Panc1 (cell line): ENCODE data around the gene ALDH1B1. TPM values are rescaled to one million over a fixed set of nuclear protein-coding genes. Genes with fewer than 3 reads are reported as not detected.

ENCODE experiments used
- ATAC-seq: fragments of 200-7000 bp; cut with Tn5 transposase; 2 replicates; pipeline ENCODE4 v1.9.1; 2020; ENCODE audit warnings: mild to moderate bottlenecking, moderate library complexity
- BruUV-seq: library from RNA; stranded (reverse); fragments of 400-500 nt; replicated peaks from 2 replicates; lab custom pipeline; 2021; lab: Mats Ljungman, UMichigan
- CTCF ChIA-PET: fragments of 300-600 bp; sonication (Branson Sonifier 250); formaldehyde crosslinking; loops from one replicate; lab custom pipeline; 2022; ENCODE audit warnings: antibody characterized with exemption; lab: Charles Lee
- POLR2A ChIA-PET: fragments of 300-600 bp; sonication (Branson Sonifier 250); formaldehyde crosslinking; loops from one replicate; lab custom pipeline; 2022; ENCODE audit warnings: antibody characterized with exemption; lab: Charles Lee
- DNase-seq: peaks from one replicate; pipeline ENCODE4 v3.0.0-alpha.2; 2010; ENCODE audit warnings: low read depth, low spot score
- H3K27ac ChIP-seq: 2 replicates; pipeline ENCODE4 v1.5.1; 2011; ENCODE audit warnings: mild to moderate bottlenecking, low read length, inconsistent platforms
- H3K27me3 ChIP-seq: fragments of 200-500 bp; sonication (Bioruptor generic); 2 replicates; pipeline ENCODE4 v1.6.0; 2014; ENCODE audit warnings: low read length, inconsistent platforms; ENCODE audit not compliant: control insufficient read depth, insufficient read depth
- H3K36me3 ChIP-seq: fragments of 200-500 bp; sonication (Bioruptor generic); 2 replicates; pipeline ENCODE4 v1.5.1; 2014; ENCODE audit warnings: inconsistent platforms, mild to moderate bottlenecking, low read length, moderate library complexity; ENCODE audit not compliant: control insufficient read depth, insufficient read depth
- H3K4me1 ChIP-seq: 2 replicates; pipeline ENCODE4 v1.5.1; 2011; ENCODE audit warnings: inconsistent platforms, mild to moderate bottlenecking, low read length, moderate library complexity; ENCODE audit not compliant: control insufficient read depth, insufficient read depth
- H3K4me3 ChIP-seq, 2 experiments: 2 replicates each; pipeline ENCODE4 v1.5.1; 2011 to 2012; ENCODE audit warnings: low read depth in 2 of 2, low read length in 2 of 2, mild to moderate bottlenecking in 2 of 2, inconsistent platforms in 1 of 2, moderate library complexity in 1 of 2
- H3K9me3 ChIP-seq: fragments of 200-500 bp; sonication (Bioruptor generic); 2 replicates; pipeline ENCODE4 v1.5.1; 2014; ENCODE audit warnings: low read depth, mild to moderate bottlenecking, inconsistent platforms, low read length, moderate library complexity; ENCODE audit not compliant: control insufficient read depth, insufficient read depth
- CTCF ChIP-seq: fragments of 450-650 bp; IDR thresholded peaks from 2 replicates; pipeline ENCODE4 v1.5.1; 2017; ENCODE audit warnings: mild to moderate bottlenecking
- POLR2AphosphoS5 ChIP-seq: IDR thresholded peaks from 2 replicates; pipeline ENCODE4 v1.6.1; 2012; ENCODE audit warnings: mild to moderate bottlenecking, low read depth, low read length, moderate library complexity
- REST ChIP-seq, 2 experiments: IDR thresholded peaks; 2 replicates each; pipeline ENCODE4 v1.6.1; 2011 to 2012; ENCODE audit warnings: low read depth in 2 of 2, control low read depth in 1 of 2, low read length in 1 of 2, mild to moderate bottlenecking in 1 of 2, moderate library complexity in 1 of 2; ENCODE audit not compliant: insufficient read depth in 1 of 2
- SIN3A ChIP-seq: IDR thresholded peaks from 2 replicates; pipeline ENCODE4 v1.6.1; 2012; ENCODE audit warnings: low read depth, mild to moderate bottlenecking, low read length, moderate library complexity, borderline replicate concordance; ENCODE audit not compliant: insufficient read depth
- TCF7L2 ChIP-seq: IDR thresholded peaks from 2 replicates; pipeline ENCODE4 v1.6.1; 2011; ENCODE audit warnings: mild to moderate bottlenecking, low read depth, low read length, inconsistent platforms
- in situ Hi-C: cut with HindIII; loops from 2 replicates; pipeline ENCODE4 v1.10.0; 2016; ENCODE audit warnings: low sequenced_read_pairs, low pct_unique_long_range_greater_than_20kb
- intact Hi-C: fragments of 100-400 bp; cut with micrococcal nuclease; formaldehyde crosslinking; loops from one replicate; pipeline ENCODE4 v1.10.0; 2022; ENCODE audit not compliant: unreplicated experiment
- total RNA-seq: library from RNA; stranded (reverse); gene quantifications from one replicate; pipeline ENCODE4 v1.2.1, GENCODE V29; 2021; ENCODE audit not compliant: unreplicated experiment

Gene ALDH1B1
- total RNA-seq, 1 experiment from 2014 or later: 34.2 TPM

GRCh38 chr9:38355115-38355514 lies 37.4 kb upstream of the ALDH1B1 start:
- no peaks in the 10 kb centered on the region for H3K36me3 ChIP-seq
- no peaks in the 10 kb centered on the region for H3K4me1 ChIP-seq
- BruUV-seq: no TSS peak
- DNase-seq: no peak
- no peak overlapping the region for H3K27ac ChIP-seq
- no peak overlapping the region for H3K4me3 ChIP-seq
- ChIA-PET CTCF (no interaction called here), POLR2A (no interaction called here)
- TF ChIP-seq TCF7L2: no peak
- no peak for TF ChIP-seq POLR2AphosphoS5
- no peak for TF ChIP-seq CTCF
- no peak for TF ChIP-seq SIN3A
- TF ChIP-seq REST (IDR thresholded peaks at IDR 0.05; ENCODE audit: insufficient read depth in 1 of 2, low read depth in 2 of 2, low read length in 1 of 2): no peak
- no peaks in the 10 kb centered on the region for H3K27me3 ChIP-seq
- intact Hi-C loops: loop anchor here (10.0 kb wide), 1 partner anchor 260 kb away; no protein-coding TSS in a partner anchor
- H3K9me3 ChIP-seq: no peaks in the 10 kb centered on the region
- in situ Hi-C loops: no loop called here
- no peak for ATAC-seq

GRCh38 chr9:38355517-38356120 lies 36.9 kb upstream of the ALDH1B1 start:
- ATAC-seq (no peak), DNase-seq (no peak)
- CTCF ChIA-PET: no interaction called here
- intact Hi-C loops (loop anchor here (10.0 kb wide), 1 partner anchor 261 kb away; no protein-coding TSS in a partner anchor), in situ Hi-C loops (no loop called here)
- no peaks in the 10 kb centered on the region for H3K9me3 ChIP-seq
- BruUV-seq: no TSS peak
- H3K4me1 ChIP-seq: no peaks in the 10 kb centered on the region
- H3K27me3 ChIP-seq: no peaks in the 10 kb centered on the region
- TF ChIP-seq REST (IDR thresholded peaks at IDR 0.05; ENCODE audit: insufficient read depth in 1 of 2, low read depth in 2 of 2, low read length in 1 of 2): no peak
- TF ChIP-seq CTCF: no peak
- no peak for TF ChIP-seq SIN3A
- no peak for TF ChIP-seq POLR2AphosphoS5
- no peak for TF ChIP-seq TCF7L2
- H3K27ac ChIP-seq: no peak overlapping the region
- no peaks in the 10 kb centered on the region for H3K36me3 ChIP-seq
- POLR2A ChIA-PET: no interaction called here
- H3K4me3 ChIP-seq: no peak overlapping the region
